Thymus (tissue), 11 donors: Measurements from ENCODE around the gene PBX4. TPM values are rescaled to one million over a fixed set of nuclear protein-coding genes. Genes with fewer than 3 reads are reported as not detected.

Source experiments
- DNase-seq, 9 donors: peaks; one replicate each; pipeline ENCODE4 v3.0.0-alpha.2; 2013; ENCODE audit warnings: low spot score in 9 of 9, low read depth in 6 of 9, missing footprints in 1 of 9
- H3K27ac ChIP-seq, 2 donors: one replicate each; pipeline ENCODE4 v1.5.1; 2013; ENCODE audit warnings: control low read depth in 1 of 2, low read depth in 1 of 2, low read length in 1 of 2, mild to moderate bottlenecking in 1 of 2, moderate library complexity in 1 of 2
- H3K27me3 ChIP-seq, 2 donors: one replicate each; pipeline ENCODE4 v1.5.1; 2013; ENCODE audit warnings: low read length in 1 of 2; ENCODE audit not compliant: control insufficient read depth in 2 of 2, insufficient read depth in 1 of 2
- H3K36me3 ChIP-seq, 2 donors: one replicate each; pipeline ENCODE4 v1.5.1; 2013; ENCODE audit warnings: low read length in 1 of 2, mild to moderate bottlenecking in 1 of 2, moderate library complexity in 1 of 2; ENCODE audit not compliant: control insufficient read depth in 2 of 2, insufficient read depth in 2 of 2
- H3K4me1 ChIP-seq, 2 donors: one replicate each; pipeline ENCODE4 v1.5.1; 2013; ENCODE audit warnings: low read length in 2 of 2; ENCODE audit not compliant: control insufficient read depth in 2 of 2, insufficient read depth in 2 of 2
- H3K4me3 ChIP-seq, 2 donors: one replicate each; pipeline ENCODE4 v1.5.1; 2013; ENCODE audit warnings: low read length in 2 of 2, control low read depth in 1 of 2, mild to moderate bottlenecking in 1 of 2
- H3K9me3 ChIP-seq, 2 donors: one replicate each; pipeline ENCODE4 v1.5.1; 2013; ENCODE audit warnings: low read length in 1 of 2, mild to moderate bottlenecking in 1 of 2; ENCODE audit not compliant: control insufficient read depth in 2 of 2, insufficient read depth in 1 of 2
- WGBS: extraction: QIAGEN DNeasy Blood & Tissue Kit; methylation state at CpG from one replicate; pipeline ENCODE4 v1.1.7; 2013; 5-methylcytosine and 5-hydroxymethylcytosine counted together
- polyA plus RNA-seq: library from polyadenylated mRNA; stranded (reverse); fragments of 200-250 nt; gene quantifications from one replicate; pipeline ENCODE4 v1.2.3, GENCODE V29; 2013
- total RNA-seq: library from RNA; stranded (reverse); fragments of 120-200 nt; gene quantifications from one replicate; pipeline ENCODE4 v1.2.4, GENCODE V29; 2013
- donor health status: healthy.

The PBX4 gene
- total and polyA plus RNA-seq, 2 donors = 4.1 to 26.7 TPM

GRCh38 chr19:19631346-19631745 lies 12.9 kb upstream of the PBX4 start:
- Histone ChIP-seq H3K4me1 (peaks cover 12 to 19% of the 10 kb centered on the region in 2 donors), H3K27ac (no peak overlapping the region), H3K36me3 (peaks cover 53% of the 10 kb centered on the region in 2 donors), H3K27me3 (no peaks in the 10 kb centered on the region), H3K4me3 (no peak overlapping the region), H3K9me3 (no peaks in the 10 kb centered on the region)
- WGBS = 97% methylated on average over 7 of the region's 7 CpGs
- no peak for DNase-seq

- no peaks in the 10 kb centered on the region for H3K27me3 ChIP-seq
- no peak for DNase-seq
- H3K36me3 ChIP-seq = peaks cover 48 to 49% of the 10 kb centered on the region in 2 donors
- 100% methylated on average over 2 of the region's 2 CpGs for WGBS
- no peak overlapping the region for H3K27ac ChIP-seq
- peaks cover 12 to 21% of the 10 kb centered on the region in 2 donors for H3K4me1 ChIP-seq
- H3K4me3 ChIP-seq = no peak overlapping the region
- H3K9me3 ChIP-seq = no peaks in the 10 kb centered on the region
Measured at GRCh38 chr19:19630426-19630825, 11.9 kb upstream of the PBX4 start.

GRCh38 chr19:19630062-19630414 lies 11.6 kb upstream of the PBX4 start:
- no peak overlapping the region for H3K4me3 ChIP-seq
- H3K4me1 ChIP-seq = peaks cover 12 to 21% of the 10 kb centered on the region in 2 donors
- H3K27me3 ChIP-seq = no peaks in the 10 kb centered on the region
- H3K36me3 ChIP-seq = peaks cover 45% of the 10 kb centered on the region in 2 donors
- H3K27ac ChIP-seq = no peak overlapping the region
- 99% methylated on average over 11 of the region's 11 CpGs for WGBS
- DNase-seq = no peak
- no peaks in the 10 kb centered on the region for H3K9me3 ChIP-seq

- peak in 2 of 9 donors; percentile 21 to 44 for DNase-seq
- Histone ChIP-seq H3K4me3 (peak overlapping the region; percentile 59 to 84), H3K27ac (peak overlapping the region; percentile 79 to 82), H3K36me3 (peaks cover 35 to 40% of the 10 kb centered on the region in 2 donors), H3K4me1 (peaks cover 12 to 21% of the 10 kb centered on the region in 2 donors), H3K9me3 (no peaks in the 10 kb centered on the region), H3K27me3 (no peaks in the 10 kb centered on the region)
- 18% methylated on average over 51 of the region's 51 CpGs for WGBS
Measured at GRCh38 chr19:19628501-19629134, 10.1 kb upstream of the PBX4 start.

GRCh38 chr19:19627621-19628500 lies 9.4 kb upstream of the PBX4 start, which contains the start of gene LPAR2:
Gene LPAR2, minus strand, starts transcription at chr19:19628220. Its CDS starts 945 bp downstream, at chr19:19627275.
- DNase-seq = peak in 8 of 9 donors; percentile 48 to 88 (median 76)

GRCh38 chr19:19626516-19627472 lies 8.3 kb upstream of the PBX4 start:
- peak overlapping the region; percentile 66 to 84 for H3K4me3 ChIP-seq
- no peaks in the 10 kb centered on the region for H3K27me3 ChIP-seq
- peaks cover 21 to 31% of the 10 kb centered on the region in 2 donors for H3K36me3 ChIP-seq
- no peak overlapping the region for H3K27ac ChIP-seq
- WGBS = 97% methylated on average over 48 of the region's 48 CpGs
- peaks cover 12 to 21% of the 10 kb centered on the region in 2 donors for H3K4me1 ChIP-seq
- H3K9me3 ChIP-seq = no peaks in the 10 kb centered on the region
- DNase-seq = no peak

More at GRCh38 chr19:19627621-19628500, 9.4 kb upstream of the PBX4 start, which contains the start of gene LPAR2:
- Histone ChIP-seq H3K27ac (peak within 1 kb of the TSS; percentile 79 to 84), H3K36me3 (peaks cover 29 to 32% of the 10 kb centered on the region in 2 donors), H3K9me3 (no peaks in the 10 kb centered on the region), H3K27me3 (no peaks in the 10 kb centered on the region), H3K4me1 (peaks cover 12 to 21% of the 10 kb centered on the region in 2 donors), H3K4me3 (peak within 1 kb of the TSS; percentile 66 to 84)
- WGBS = 2% methylated on average over 87 of the region's 87 CpGs

GRCh38 chr19:19624032-19624570 lies 5.6 kb upstream of the PBX4 start:
- peaks cover 6 to 15% of the 10 kb centered on the region in 2 donors for H3K36me3 ChIP-seq
- no peak overlapping the region for H3K4me3 ChIP-seq
- no peaks in the 10 kb centered on the region for H3K9me3 ChIP-seq
- DNase-seq = no peak
- 98% methylated on average over 19 of the region's 19 CpGs for WGBS
- H3K4me1 ChIP-seq = peaks cover 16 to 26% of the 10 kb centered on the region in 2 donors
- no peaks in the 10 kb centered on the region for H3K27me3 ChIP-seq
- H3K27ac ChIP-seq = no peak overlapping the region

- Histone ChIP-seq H3K9me3 (no peaks in the 10 kb centered on the region), H3K36me3 (peaks cover 6 to 15% of the 10 kb centered on the region in 2 donors), H3K4me1 (peaks cover 13 to 25% of the 10 kb centered on the region in 2 donors), H3K4me3 (no peak overlapping the region), H3K27ac (no peak overlapping the region), H3K27me3 (no peaks in the 10 kb centered on the region)
- no peak for DNase-seq
- 97% methylated on average over 5 of the region's 5 CpGs for WGBS
Measured at GRCh38 chr19:19623383-19623782, 4.9 kb upstream of the PBX4 start.
